GM21367 (cell line): Measurements from ENCODE around the gene ERCC2.
A peak's percentile ranks its signal among the peaks of the same experiment; 100 is the strongest.
"Not testable (repeated sequence)": the region's sequence is repeated elsewhere in the genome, so short reads cannot be mapped to it uniquely, and the experiment has no call there.

Source experiments
- ATAC-seq: cut with Tn5 transposase; IDR thresholded peaks from one replicate; pipeline ENCODE4 v1.9.1; 2021; ENCODE audit not compliant: unreplicated experiment

ERCC2 gene

GRCh38 chr19:45370410-45371204 is at the start of gene ERCC2:
TSS of gene ERCC2 (minus strand) at chr19:45370573. CDS start at chr19:45370540, 33 bp downstream.
- peak; percentile 78 for ATAC-seq

- no peak for ATAC-seq
Measured at GRCh38 chr19:45419895-45420294, 49.5 kb upstream of the ERCC2 start.

DNA sequence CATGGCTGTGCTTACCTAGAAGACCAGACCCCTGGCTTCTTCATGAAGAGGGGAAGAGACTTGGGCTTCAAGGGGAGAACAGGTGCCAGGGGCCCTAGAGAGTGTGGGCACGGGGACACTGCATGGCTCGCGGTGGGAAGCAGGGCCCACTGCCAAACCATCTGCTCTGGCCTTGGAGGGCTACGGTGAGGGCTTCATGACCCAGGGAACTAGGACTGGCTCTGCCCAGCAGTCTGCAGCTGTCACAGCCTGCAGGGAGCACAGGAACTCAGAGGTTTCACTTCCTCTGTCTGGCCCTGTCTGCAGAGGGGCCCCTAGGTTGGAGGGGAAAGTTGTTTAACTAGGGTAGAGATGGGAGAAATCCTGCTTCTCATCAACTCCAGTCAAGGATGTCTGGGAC is 49.0 kb upstream of the ERCC2 start:
- ATAC-seq = peak; percentile 50

GRCh38 chr19:45418802-45419201 is 48.4 kb upstream of the ERCC2 start:
- no peak for ATAC-seq

DNA sequence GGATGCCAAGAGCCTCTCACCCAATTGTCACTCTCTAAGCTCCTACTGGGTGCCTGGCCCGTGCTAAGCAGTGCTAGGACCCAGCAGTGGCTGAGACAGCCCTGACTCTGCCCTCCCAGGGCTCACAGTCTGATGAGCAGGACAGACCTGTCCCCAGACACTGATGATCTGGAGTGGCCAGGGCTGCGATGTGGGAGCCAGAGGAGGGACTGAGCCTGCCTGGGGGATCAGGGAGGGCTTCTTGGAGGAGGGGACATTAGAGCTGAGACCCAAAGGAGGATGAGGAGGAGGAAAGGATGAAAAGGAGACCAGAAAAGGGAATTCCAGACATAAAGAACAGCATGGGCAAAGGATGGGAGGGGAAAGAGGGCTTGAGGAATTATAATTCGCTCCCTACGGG is 46.8 kb upstream of the ERCC2 start:
- no peak for ATAC-seq

- ATAC-seq = no peak
Measured at GRCh38 chr19:45414468-45414867, 44.1 kb upstream of the ERCC2 start.

DNA sequence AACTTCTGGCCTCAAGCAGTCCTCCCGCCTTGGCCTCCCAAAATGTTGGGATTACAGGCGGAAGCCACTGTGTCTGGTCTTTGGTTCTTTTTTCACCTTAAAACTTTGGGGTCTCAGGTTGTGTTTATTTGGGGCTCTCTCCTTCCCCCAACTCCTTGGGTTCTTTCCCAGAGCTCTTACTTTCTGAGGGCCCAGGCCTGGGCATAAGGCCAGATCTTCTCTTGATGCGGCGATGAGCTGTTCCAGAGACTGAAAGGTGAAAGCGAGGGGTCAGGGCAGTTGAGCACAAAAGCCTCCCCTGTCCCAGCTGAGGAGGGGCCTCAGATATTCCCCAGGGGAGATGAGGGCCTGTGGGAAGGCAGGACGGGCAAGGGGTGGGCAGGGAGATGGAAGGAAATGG is 43.1 kb upstream of the ERCC2 start:
- no peak for ATAC-seq

GRCh38 chr19:45410330-45410729 is 40.0 kb upstream of the ERCC2 start:
- not testable (repeated sequence) for ATAC-seq

- no peak for ATAC-seq
Measured at GRCh38 chr19:45409557-45409920, 39.2 kb upstream of the ERCC2 start.

DNA sequence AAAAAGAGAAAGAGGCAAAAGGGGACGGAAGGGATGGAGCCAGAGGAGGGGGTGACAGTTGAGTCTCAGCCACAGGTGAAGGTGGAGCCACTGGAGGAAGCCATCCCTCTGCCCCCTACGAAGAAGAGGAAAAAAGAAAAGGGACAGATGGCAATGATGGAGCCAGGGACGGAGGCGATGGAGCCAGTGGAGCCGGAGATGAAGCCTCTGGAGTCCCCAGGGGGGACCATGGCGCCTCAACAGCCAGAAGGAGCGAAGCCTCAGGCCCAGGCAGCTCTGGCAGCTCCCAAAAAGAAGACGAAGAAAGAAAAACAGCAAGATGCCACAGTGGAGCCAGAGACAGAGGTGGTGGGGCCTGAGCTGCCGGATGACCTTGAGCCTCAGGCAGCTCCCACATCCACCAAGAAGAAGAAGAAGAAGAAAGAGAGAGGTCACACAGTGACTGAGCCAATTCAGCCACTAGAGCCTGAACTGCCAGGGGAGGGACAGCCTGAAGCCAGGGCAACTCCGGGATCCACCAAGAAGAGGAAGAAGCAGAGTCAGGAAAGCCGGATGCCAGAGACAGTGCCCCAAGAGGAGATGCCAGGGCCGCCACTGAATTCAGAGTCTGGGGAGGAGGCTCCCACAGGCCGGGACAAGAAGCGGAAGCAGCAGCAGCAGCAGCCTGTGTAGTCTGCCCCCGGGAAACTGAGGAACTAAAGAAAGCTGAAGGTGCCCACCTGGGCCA is 38.6 kb upstream of the ERCC2 start:
- ATAC-seq = no peak

DNA sequence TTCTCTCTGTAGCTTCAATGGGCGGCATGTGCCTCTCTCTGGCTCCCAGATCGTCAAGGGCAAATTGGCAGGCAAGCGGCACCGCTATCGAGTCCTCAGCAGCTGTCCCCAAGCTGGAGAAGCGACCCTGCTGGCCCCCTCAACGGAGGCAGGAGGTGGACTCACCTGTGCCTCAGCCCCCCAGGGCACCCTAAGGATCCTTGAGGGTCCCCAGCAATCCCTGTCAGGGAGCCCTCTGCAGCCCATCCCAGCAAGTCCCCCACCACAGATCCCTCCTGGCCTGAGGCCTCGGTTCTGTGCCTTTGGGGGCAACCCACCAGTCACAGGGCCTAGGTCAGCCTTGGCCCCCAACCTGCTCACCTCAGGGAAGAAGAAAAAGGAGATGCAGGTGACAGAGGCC is 37.7 kb upstream of the ERCC2 start:
- no peak for ATAC-seq

DNA sequence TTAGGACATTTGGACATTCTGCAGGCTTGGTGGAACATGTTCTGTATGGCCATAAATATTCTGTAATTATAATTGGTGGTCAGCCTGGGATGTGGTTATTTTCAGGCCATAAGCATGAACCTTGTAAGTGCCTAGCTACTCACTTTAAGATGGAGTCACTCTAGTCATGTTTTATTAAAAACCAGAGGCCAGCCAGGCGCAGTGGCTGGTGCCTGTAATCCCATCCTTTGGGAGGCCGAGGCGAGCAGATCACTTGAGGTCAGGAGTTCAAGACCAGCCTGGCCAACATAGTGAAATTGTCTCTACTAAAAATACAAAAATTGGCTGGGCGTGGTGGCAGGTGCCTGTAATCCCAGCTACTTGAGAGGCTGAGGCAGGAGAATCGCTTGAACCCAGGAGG is 37.2 kb upstream of the ERCC2 start:
- ATAC-seq = not testable (repeated sequence)

GRCh38 chr19:45407091-45407375 is 36.7 kb upstream of the ERCC2 start:
- no peak for ATAC-seq

- peak; percentile 62 for ATAC-seq
Measured at GRCh38 chr19:45406226-45407090, 36.1 kb upstream of the ERCC2 start, which contains the start of gene POLR1G. TSS of gene POLR1G (plus strand) at chr19:45406644. CDS start at chr19:45406697, 53 bp downstream.

GRCh38 chr19:45405435-45406225 is 35.3 kb upstream of the ERCC2 start:
- ATAC-seq = peak; percentile 29

DNA sequence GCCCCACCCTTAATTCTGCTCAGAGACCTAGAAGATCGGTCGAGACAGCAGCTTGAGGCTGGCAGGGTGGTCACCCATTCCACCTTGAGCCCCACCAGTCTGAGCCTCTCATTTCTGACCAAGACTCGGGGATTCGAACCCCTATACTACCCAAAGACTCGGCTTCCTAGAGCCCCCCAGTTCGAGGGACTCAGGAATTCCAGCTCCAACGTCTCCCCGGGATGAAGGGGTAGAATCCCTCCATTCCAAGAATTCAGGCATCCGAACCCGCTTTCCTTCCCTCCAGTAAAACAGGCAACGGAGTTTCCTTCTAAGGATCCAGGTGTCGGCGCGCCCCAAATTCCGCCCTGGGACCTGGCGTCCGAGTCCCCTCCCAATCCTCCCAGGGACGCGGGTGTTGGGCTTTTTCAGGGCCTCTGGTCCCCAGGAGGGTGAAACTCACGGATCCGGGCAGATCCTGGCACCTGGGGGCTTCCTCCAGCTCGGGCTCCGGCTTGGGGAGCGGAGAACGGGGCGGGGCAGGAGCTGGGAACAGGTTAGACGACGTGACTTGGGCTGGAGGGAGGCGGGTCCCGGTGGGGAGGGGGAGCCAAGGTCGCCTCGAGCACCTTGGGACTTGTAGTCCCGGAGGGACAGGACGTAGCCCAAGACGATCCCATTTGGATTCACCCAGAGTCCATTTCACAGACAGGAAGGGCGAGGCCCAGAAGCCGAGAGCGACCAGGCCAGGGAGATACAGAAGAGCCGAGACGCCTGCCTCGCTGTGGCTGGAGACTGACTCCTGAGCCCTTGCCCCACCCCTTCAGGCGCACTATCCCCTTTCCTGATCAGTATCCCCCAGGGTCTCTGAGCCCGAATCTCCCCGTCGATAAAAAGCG is 34.4 kb upstream of the ERCC2 start, which contains the start of gene PPP1R13L:
Gene PPP1R13L (minus strand): TSS at position 513 of the 878 bp plus-strand sequence. CDS start 6,751 bp downstream, outside the sequence.
- no peak for ATAC-seq

- ATAC-seq = no peak
Measured at GRCh38 chr19:45403781-45404556, 33.6 kb upstream of the ERCC2 start.

GRCh38 chr19:45403272-45403671 is 32.9 kb upstream of the ERCC2 start:
- no peak for ATAC-seq
